ENCODE measurements around the gene TCEANC.
"Not testable (repeated sequence)": the region's sequence is repeated elsewhere in the genome, so short reads cannot be mapped to it uniquely, and the experiment has no call there.

GRCh38 chrX:13679700-13680099, 26.8 kb downstream of the TCEANC start:
- not testable (repeated sequence) for TF ChIP-seq CTCF, POLR2A (IDR thresholded peaks at IDR 0.05)

All from esophagus squamous epithelium (tissue), 4 donors.